ENCODE measurements around the gene VWA5B1. TPM values are rescaled to one million over a fixed set of nuclear protein-coding genes. Genes with fewer than 3 reads are reported as not detected.

Gene VWA5B1
- total RNA-seq, 3 donors from 2014 or later (not counting 1 experiment from before 2014, with no cell fraction given), result not detected

- Histone ChIP-seq H3K36me3 (ENCODE audit: control insufficient read depth, insufficient read depth, low read length) (no peaks in the 10 kb centered on the region), H3K27ac (ENCODE audit: low read length) (no peak overlapping the region), H3K27me3 (ENCODE audit: control insufficient read depth, insufficient read depth, low read length) (peaks cover 5% of the 10 kb centered on the region), H3K4me3 (ENCODE audit: low read length) (no peak overlapping the region), H3K4me1 (ENCODE audit: control insufficient read depth, insufficient read depth, low read length) (no peaks in the 10 kb centered on the region), H3K9me3 (ENCODE audit: control insufficient read depth, insufficient read depth, low read length) (no peaks in the 10 kb centered on the region)
- Mint-ChIP-seq H3K9me3 (no peaks in the 10 kb centered on the region), H3K36me3 (no peaks in the 10 kb centered on the region), H3K27ac (no peak overlapping the region), H3K4me3 (no peak overlapping the region), H3K27me3 (ENCODE audit: low read depth in 2 of 2) (peaks cover 27 to 46% of the 10 kb centered on the region in 2 donors), H3K4me1 (no peaks in the 10 kb centered on the region)
- peak; percentile 29 for TF ChIP-seq CTCF (IDR thresholded peaks at IDR 0.05)
- 23% methylated on average over 8 of the region's 8 CpGs for WGBS (ENCODE audit: insufficient coverage)
- intact Hi-C loops (cut with micrococcal nuclease), result loop anchor here (5.0 kb wide), 1 partner anchor 130 kb away; no protein-coding TSS in a partner anchor
- no peak for ATAC-seq
- DNase-seq, result peak in 1 of 2 donors; percentile 44
Measured at GRCh38 chr1:20361805-20362381, 71.2 kb downstream of the VWA5B1 start.

DNA sequence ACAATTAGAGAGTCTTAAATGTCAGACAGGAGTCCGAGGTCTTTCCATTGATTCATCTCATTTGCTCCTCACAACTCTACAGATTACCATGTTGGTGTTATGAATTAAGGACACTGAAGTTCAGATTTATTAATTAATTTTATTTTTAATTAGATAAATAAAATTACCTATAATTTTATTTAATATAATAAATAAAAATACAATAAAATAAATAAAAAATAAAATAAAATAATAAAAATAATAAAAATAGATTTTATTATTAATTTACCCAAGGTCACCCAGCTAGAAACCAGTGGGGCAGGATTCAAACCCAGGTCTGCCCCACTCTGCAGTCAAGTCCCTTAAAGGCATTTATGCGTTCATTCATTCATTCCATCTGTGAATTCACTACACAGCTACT is 72.2 kb downstream of the VWA5B1 start:
- Mint-ChIP-seq H3K4me1 (peaks cover 0 to 4% of the 10 kb centered on the region in 2 donors), H3K27ac (no peak overlapping the region), H3K4me3 (no peak overlapping the region), H3K27me3 (ENCODE audit: low read depth in 2 of 2) (peaks cover 37 to 56% of the 10 kb centered on the region in 2 donors), H3K36me3 (no peaks in the 10 kb centered on the region), H3K9me3 (no peaks in the 10 kb centered on the region)
- Histone ChIP-seq H3K27ac (ENCODE audit: low read length) (no peak overlapping the region), H3K27me3 (ENCODE audit: control insufficient read depth, insufficient read depth, low read length) (peaks cover 7% of the 10 kb centered on the region), H3K4me1 (ENCODE audit: control insufficient read depth, insufficient read depth, low read length) (no peaks in the 10 kb centered on the region), H3K4me3 (ENCODE audit: low read length) (no peak overlapping the region), H3K36me3 (ENCODE audit: control insufficient read depth, insufficient read depth, low read length) (no peaks in the 10 kb centered on the region), H3K9me3 (ENCODE audit: control insufficient read depth, insufficient read depth, low read length) (no peaks in the 10 kb centered on the region)
- no peak for TF ChIP-seq CTCF (IDR thresholded peaks at IDR 0.05)
- DNase-seq, result no peak
- intact Hi-C loops (cut with micrococcal nuclease), result loop anchor here (5.0 kb wide), 1 partner anchor 129 kb away; no protein-coding TSS in a partner anchor
- 93% methylated on average over 1 of the region's 2 CpGs for WGBS (ENCODE audit: insufficient coverage)
- ATAC-seq, result no peak

- Mint-ChIP-seq H3K27ac (no peak overlapping the region), H3K4me3 (no peak overlapping the region), H3K4me1 (peaks cover 0 to 4% of the 10 kb centered on the region in 2 donors), H3K36me3 (no peaks in the 10 kb centered on the region), H3K9me3 (no peaks in the 10 kb centered on the region), H3K27me3 (ENCODE audit: low read depth in 2 of 2) (peaks cover 39 to 53% of the 10 kb centered on the region in 2 donors)
- no peak for ATAC-seq
- no peak for DNase-seq
- Histone ChIP-seq H3K36me3 (ENCODE audit: control insufficient read depth, insufficient read depth, low read length) (no peaks in the 10 kb centered on the region), H3K27me3 (ENCODE audit: control insufficient read depth, insufficient read depth, low read length) (peaks cover 7% of the 10 kb centered on the region), H3K9me3 (ENCODE audit: control insufficient read depth, insufficient read depth, low read length) (no peaks in the 10 kb centered on the region), H3K4me1 (ENCODE audit: control insufficient read depth, insufficient read depth, low read length) (no peaks in the 10 kb centered on the region), H3K4me3 (ENCODE audit: low read length) (no peak overlapping the region), H3K27ac (ENCODE audit: low read length) (no peak overlapping the region)
- TF ChIP-seq CTCF (IDR thresholded peaks at IDR 0.05), result no peak
- intact Hi-C loops (cut with micrococcal nuclease), result no loop called here
- WGBS (ENCODE audit: insufficient coverage), result 60% methylated on average over 12 of the region's 12 CpGs
Measured at GRCh38 chr1:20365421-20366055, 74.9 kb downstream of the VWA5B1 start.
